GM21786 (cell line): ENCODE results near the gene DGCR6L.
"Not testable (repeated sequence)": the region's sequence is repeated elsewhere in the genome, so short reads cannot be mapped to it uniquely, and the experiment has no call there.

ENCODE experiments used
- ATAC-seq: cut with Tn5 transposase; IDR thresholded peaks from one replicate; pipeline ENCODE4 v1.9.1; 2021; ENCODE audit not compliant: unreplicated experiment

The DGCR6L gene

GRCh38 chr22:20310773-20311172 lies 9.1 kb downstream of the DGCR6L start:
- ATAC-seq, result not testable (repeated sequence)

GRCh38 chr22:20310180-20310579 lies 9.7 kb downstream of the DGCR6L start:
- ATAC-seq, result not testable (repeated sequence)

GRCh38 chr22:20308806-20309650 lies 10.8 kb downstream of the DGCR6L start:
- not testable (repeated sequence) for ATAC-seq

GRCh38 chr22:20307448-20308447 lies 12.1 kb downstream of the DGCR6L start:
- not testable (repeated sequence) for ATAC-seq

DNA sequence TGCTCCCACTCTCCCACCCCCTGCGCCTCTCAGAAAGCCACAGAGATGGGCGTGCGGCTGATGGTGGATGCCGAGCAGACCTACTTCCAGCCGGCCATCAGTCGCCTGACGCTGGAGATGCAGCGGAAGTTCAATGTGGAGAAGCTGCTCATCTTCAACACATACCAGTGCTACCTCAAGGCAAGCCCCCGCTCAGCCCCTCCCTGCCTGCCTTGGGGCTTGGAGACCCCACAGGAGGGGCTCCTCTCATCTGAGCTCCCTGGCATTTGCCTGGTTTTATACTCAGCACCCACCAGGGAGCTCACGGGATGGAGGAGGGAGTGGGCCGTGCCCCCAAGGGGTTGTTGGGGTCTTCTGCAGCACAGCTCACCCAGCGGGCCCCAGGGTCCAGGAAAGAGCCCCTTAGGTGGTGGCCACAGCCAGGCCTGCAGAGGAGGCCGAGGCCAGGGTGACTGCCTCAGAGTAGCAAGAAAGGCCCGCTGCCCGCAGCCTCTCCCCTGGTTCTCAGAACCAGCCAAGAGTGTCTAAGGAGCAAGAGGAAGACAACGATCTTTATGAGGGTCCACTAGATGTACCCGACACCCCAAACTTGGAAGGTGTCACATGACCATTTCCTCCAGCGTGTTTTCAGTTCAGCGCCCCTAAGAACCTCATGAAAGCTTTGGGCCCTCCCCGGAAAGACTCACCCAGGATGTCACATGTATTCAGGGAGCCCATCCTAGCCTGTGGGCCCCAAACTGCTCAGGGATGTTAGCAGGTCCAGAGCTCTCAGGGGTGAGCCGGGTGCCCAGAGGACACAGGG lies 13.0 kb downstream of the DGCR6L start:
- ATAC-seq, result not testable (repeated sequence)

- ATAC-seq, result no peak
Measured at GRCh38 chr22:20305894-20306645, 13.8 kb downstream of the DGCR6L start.

GRCh38 chr22:20305230-20305893 lies 14.5 kb downstream of the DGCR6L start:
- not testable (repeated sequence) for ATAC-seq

DNA sequence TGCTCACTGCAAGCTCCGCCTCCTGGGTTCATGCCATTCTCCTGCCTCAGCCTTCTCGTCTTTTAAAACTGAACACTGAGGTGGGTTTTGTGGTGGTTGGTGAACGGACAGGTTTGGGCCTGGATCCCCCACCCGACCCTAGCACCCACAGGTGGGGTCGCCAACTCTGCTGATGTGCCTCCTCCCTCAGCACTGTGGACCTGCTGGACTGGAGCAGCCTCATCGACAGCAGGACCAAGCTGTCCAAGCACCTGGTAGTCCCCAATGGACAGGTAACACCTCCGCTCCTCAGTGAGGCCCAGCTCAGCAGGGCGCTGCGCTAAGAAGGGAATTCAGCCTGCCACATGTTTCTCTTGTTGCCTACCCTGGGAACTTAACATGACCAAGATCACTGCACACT lies 15.2 kb downstream of the DGCR6L start:
- ATAC-seq, result no peak

DNA sequence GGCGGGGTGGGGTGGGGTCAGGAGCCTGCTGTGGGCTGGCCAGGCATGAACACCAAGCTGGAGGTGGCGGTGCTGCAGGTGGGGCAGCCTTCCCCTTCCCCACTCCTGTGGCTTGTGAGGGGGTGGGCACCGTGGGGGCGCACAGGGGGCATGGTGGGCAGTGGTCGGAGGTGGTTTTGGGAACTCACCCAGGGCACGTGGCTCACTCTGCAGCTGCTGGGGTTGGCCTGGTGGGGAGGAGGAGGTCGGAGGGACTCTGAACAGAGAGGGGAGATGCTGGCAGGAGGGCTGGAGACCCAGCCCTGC lies 16.7 kb downstream of the DGCR6L start:
- ATAC-seq, result not testable (repeated sequence)

DNA sequence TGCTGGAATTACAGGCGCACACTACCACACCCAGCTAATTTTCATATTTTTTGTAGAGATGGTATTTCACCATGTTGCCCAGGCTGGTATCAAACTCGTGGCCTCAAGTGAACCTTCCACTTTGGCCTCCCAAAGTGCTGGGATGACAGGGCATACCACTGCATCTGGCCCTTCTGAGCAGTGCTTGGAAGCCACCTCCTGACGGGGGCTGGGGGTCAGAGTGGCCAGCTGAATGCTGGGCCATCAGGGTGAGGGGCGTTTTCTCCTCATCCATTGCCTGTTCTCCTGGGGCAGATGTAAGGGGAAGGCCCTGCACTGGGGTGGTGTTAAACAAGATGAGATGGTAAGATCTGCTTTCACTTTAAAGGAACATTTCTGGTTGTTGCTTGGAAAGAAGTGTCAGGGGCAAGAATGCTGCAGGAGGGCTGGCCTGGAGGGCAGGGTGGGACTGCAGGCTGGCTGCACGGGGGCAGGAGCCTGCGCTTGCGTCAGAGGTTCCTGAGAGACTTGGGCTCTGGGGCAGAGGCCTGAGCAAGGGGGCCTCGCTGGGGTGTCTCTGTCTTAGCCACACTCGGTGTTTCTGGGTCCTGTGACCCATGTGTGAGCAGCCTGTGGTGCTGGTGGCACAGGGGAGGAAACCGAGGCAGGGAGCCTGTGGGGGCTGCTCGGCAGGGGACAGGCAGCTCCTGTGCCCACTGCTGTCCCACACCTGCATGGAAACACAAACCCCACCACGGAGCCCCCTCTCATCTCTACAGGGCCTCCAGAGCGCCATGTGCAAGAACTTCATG lies 17.2 kb downstream of the DGCR6L start:
- no peak for ATAC-seq

- ATAC-seq, result no peak
Measured at GRCh38 chr22:20299746-20300136, 20.1 kb downstream of the DGCR6L start.

DNA sequence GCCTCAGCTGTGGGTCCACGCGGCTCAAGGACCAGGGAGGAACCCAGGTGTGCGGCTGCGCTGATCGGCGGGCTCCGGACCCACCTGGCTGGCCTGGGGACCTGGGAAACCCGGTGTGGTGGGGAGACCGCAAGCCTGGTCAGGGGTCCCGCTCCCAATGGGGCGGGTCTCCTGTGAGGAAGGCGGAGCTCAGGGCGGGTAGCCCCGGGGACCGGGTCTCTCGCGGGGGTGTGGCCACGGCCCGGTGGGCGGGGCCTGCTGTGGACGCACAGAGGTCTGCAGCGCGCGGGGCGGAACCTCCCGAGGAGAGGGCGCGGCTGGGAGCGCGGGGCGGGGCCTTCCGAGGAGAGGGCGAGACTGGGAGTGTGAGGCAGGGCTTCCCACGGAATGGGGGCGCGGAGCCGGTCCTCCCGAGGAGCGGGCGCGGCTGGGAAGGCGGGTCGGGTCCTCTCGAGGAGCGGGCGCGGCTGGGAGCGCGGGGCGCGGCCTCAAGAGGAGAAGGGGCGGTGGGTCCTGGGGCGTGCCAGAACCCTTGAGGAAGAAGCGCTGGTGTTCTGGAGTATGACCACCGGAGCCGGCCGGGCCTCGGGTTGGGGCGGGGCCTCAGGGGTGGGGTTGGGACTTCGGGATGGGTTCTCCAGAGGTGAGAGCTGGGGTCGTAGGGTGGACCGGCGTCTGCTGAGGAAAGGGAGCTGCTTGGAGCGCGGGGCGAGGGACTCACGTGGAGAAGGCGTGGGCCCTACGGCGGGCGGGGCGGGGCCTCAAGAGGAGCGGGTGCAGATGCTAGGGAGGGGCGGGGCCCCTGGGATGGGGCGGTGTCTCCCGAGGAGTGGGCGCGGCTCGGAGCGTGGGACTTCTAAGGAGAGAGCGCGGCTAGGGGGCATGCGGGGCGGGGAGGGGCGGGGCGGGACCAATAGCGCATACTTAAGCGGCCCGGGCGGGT lies 20.8 kb downstream of the DGCR6L start:
- ATAC-seq, result no peak

- no peak for ATAC-seq
Measured at GRCh38 chr22:20298110-20298802, 21.6 kb downstream of the DGCR6L start.

GRCh38 chr22:20297414-20298109 lies 22.3 kb downstream of the DGCR6L start:
- ATAC-seq, result no peak

GRCh38 chr22:20296598-20296997 lies 23.3 kb downstream of the DGCR6L start:
- no peak for ATAC-seq

DNA sequence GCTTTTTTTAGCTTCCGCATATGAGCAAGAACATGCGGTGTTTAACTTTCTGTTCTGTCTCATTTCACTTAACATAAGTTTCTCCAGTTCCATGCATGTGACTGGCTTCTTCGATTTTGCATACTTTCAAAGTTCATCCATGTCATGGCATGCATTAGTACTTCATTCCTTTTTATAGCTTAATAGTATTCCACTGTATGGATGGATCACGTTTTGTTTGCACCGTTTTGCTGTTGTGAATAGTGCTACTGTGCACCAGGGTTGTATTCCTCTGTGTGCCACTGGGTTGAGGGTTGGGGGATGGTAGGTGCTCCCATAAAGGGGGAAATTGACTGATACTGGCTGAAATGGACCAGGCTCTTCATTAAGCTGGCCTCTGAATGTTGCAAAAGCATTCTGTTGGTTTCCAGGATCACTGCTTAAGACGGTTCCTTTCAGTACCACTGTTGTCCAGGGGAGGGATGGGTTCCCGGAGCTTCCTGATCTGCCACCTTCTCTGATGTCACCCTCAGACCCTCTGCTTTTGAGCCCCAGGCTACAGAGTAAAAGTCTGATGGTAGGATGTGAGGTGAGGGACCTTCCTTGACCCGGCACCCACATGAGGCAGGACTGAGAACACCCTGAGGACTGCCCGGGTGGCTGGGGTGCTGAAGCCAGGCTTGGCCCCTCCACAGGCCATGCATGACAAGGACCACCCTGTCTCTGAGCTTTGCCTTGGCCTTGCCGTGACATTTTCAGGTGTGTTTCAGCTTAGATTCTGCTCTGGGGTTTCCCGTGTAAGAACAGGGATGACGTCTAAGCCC lies 24.4 kb downstream of the DGCR6L start:
- no peak for ATAC-seq
